RPMI7951 (cell line): ENCODE results near the gene HMOX2. TPM values are rescaled to one million over a fixed set of nuclear protein-coding genes. Genes with fewer than 3 reads are reported as not detected.

ENCODE experiments used
- DNase-seq: peaks from one replicate; pipeline ENCODE4 v3.0.0-alpha.2; 2012; ENCODE audit warnings: low read depth
- total RNA-seq: library from RNA; depleted of rRNA; stranded (reverse); fragments of >200 nt; shearing (Covaris generic); gene quantifications from 2 replicates; pipeline ENCODE4 v1.2.3, GENCODE V29; 2014

The HMOX2 gene
- total RNA-seq, 1 experiment from 2014 or later: 44.8 TPM

DNA sequence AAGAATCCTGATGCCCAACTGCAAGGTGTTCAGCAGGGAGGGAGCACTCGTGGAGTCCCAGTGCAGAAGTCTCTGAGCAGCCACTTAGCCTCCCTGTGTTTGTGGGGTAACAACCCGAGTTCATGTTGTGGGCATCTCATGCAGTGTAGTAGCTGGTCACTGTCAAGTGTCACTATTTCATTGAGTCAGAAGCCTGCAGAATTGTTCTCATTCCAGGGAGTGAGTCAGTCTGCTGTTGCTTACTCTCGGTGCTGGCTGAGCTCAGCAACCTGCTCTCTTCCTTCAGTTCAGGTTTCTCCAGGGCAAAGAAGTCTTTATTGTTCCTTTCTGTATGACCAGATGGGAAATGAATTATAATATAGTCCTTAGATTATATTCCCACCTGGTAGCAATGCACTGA lies 24.1 kb downstream of the HMOX2 start:
- peak; percentile 59 for DNase-seq

DNA sequence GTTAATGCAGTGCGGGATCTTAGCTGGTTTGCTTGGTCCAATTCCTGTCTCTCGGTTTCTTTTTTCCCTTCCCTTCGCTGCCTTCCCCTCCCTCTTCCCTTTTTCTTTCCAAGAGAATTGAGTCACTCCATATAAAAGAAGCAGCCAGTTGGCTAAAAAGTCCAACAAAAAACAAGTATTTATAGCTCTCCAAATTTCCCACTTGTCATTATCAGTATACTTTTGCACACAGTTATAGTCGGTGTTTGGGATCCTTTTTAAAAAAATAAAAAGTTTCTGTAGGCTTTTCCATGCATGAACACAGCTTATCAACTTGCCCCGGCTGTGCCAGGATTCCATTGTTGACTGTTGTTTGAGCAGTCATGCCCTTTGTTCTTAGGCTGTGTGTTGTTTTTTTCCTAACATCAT lies 24.9 kb downstream of the HMOX2 start:
- DNase-seq: no peak

DNA sequence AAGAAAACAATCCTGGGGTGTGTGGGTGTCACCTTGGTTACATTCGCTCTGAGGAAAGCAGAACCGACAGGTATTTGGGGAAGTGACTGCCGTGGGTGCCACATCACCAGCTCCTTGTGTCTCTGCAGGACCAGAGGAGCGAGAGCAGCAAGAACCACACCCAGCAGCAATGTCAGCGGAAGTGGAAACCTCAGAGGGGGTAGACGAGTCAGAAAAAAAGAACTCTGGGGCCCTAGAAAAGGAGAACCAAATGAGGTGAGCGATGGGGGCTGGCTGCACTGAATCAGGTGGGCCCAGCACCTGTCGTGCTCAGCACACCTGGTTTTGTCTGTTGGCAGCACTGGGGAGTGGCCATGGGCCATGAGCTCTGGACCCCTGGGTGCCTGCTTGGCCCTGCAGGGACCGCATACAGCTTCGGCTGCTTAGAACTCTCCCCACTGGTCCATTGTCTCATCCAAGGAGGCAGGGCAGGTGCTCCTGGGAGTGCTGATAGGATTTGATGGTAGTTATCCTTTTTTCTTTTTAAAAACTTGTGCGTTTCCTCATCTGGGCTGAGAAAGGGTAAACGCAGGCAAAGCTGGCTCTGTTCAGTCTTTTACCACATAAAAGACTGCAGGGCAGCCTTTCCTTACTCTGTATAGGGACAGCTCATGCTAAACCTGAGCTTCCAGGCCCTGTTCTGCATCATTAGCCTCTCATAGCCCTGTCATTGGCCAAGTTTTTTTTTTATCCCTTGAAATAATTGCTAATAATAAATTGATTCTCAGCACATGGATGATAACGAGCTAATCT lies 29.4 kb downstream of the HMOX2 start:
- no peak for DNase-seq

- DNase-seq: peak; percentile 63
These were observed 30.3 kb downstream of the HMOX2 start for GRCh38 chr16:4506450-4506849.

DNA sequence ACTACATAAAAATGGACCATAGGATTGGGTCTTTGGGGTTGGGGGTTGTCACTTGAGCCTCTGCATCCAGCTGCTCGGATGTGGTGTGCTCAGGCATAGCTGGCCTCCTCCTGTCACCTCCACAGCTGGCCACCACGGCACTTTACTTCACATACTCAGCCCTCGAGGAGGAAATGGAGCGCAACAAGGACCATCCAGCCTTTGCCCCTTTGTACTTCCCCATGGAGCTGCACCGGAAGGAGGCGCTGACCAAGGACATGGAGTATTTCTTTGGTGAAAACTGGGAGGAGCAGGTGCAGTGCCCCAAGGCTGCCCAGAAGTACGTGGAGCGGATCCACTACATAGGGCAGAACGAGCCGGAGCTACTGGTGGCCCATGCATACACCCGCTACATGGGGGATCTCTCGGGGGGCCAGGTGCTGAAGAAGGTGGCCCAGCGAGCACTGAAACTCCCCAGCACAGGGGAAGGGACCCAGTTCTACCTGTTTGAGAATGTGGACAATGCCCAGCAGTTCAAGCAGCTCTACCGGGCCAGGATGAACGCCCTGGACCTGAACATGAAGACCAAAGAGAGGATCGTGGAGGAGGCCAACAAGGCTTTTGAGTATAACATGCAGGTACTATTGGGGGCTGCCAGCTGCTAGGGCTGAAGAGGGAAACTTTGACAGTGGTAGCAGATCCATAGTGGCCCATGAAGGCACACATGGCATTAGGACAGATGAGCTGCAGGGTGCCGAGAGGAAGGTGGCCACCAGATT lies 31.6 kb downstream of the HMOX2 start:
- no peak for DNase-seq

DNA sequence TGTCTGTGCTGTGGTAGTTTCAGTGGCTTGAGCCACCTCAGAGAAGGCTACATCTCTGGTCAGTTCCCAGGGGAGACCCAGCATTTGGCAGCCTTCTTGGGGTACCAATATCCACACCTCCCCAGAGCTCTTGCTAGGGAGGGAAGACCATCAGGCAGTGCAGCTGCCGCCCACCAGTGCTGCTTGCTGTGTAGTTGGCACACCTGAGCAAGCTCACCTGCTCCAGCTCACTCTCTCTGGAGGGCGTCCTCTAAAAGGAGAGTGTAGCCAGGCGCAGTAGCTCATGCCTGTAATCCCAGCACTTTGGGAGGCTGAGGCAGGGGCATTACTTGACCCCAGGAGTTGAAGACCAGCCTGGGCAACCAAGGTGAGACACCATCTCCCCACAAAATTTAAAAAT lies 32.6 kb downstream of the HMOX2 start:
- no peak for DNase-seq

DNA sequence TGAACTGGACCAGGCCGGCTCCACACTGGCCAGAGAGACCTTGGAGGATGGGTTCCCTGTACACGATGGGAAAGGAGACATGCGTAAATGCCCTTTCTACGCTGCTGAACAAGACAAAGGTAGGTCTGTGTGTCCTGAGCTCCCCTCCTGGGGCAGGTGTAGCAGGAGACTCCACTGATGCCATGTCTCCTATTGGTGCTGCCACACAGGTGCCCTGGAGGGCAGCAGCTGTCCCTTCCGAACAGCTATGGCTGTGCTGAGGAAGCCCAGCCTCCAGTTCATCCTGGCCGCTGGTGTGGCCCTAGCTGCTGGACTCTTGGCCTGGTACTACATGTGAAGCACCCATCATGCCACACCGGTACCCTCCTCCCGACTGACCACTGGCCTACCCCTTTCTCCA lies 33.2 kb downstream of the HMOX2 start:
- no peak for DNase-seq

GRCh38 chr16:4510131-4510530 lies 33.9 kb downstream of the HMOX2 start:
- DNase-seq: no peak

GRCh38 chr16:4510747-4511426 lies 34.7 kb downstream of the HMOX2 start:
- no peak for DNase-seq

GRCh38 chr16:4511441-4512082 lies 35.4 kb downstream of the HMOX2 start:
- peak; percentile 17 for DNase-seq

DNA sequence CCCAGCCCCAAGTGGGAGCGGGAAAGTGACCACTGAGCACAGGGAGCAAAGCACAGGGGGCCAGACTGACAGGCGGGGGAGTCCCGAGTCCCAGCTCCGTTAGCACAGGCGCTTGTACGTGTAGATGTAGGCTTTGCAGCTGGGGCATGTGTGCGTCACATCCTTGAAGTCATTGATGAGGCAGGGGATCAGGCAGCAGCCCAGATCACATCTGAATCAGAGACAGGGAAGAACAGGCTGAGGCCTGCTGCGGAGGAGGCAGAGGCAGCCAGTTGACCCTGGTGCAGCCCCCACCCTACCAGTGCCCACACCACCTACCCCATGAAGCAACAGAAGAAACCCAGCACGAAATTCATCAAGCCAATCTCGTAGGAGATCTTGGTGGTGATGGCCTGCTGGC lies 36.3 kb downstream of the HMOX2 start:
- no peak for DNase-seq

GRCh38 chr16:4513086-4513860 lies 37.1 kb downstream of the HMOX2 start:
- no peak for DNase-seq

DNA sequence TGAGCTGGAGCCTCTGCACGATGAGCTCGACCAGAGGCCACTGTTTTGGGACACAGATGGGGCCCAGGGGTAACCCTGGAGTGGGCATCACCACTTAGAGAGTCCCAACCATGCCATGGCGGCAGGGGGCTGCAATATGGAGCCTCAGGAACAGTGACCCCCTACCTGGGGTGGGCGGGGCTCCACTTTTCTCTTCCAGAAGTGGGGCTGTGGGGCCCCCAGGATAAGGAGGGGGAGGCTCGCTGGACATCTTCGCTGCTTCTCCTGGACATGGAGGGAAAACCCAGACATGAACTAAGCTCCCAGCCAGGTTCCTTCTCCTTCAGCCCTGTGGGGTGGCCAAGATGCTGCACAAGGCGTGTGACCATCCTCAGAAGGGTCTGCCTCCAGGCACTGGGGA lies 37.7 kb downstream of the HMOX2 start:
- DNase-seq: no peak

DNA sequence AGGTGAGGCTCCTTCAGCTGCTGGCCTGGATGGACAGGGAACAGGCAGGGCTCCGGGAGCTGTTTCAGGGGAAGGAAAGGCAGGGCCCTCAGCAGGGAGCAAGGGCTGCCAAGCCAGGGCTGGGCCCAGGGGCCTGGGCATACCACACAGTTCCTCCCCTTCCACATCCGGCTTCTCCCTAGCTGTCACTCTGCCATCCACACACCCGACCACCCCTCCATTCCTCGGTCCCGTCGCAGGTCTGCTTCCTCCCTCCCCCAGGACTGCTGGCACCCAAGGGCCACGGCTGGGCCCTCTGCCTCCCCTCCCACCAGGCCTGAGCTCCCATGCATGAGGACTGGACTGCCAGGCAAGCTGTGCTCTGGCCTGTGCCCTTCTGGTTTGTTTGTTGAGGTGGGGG lies 38.4 kb downstream of the HMOX2 start:
- no peak for DNase-seq

- DNase-seq: no peak
These were observed 39.5 kb downstream of the HMOX2 start for GRCh38 chr16:4515611-4516233.

- peak; percentile 9 for DNase-seq
These were observed 41.8 kb downstream of the HMOX2 start for GRCh38 chr16:4517812-4518680.

DNA sequence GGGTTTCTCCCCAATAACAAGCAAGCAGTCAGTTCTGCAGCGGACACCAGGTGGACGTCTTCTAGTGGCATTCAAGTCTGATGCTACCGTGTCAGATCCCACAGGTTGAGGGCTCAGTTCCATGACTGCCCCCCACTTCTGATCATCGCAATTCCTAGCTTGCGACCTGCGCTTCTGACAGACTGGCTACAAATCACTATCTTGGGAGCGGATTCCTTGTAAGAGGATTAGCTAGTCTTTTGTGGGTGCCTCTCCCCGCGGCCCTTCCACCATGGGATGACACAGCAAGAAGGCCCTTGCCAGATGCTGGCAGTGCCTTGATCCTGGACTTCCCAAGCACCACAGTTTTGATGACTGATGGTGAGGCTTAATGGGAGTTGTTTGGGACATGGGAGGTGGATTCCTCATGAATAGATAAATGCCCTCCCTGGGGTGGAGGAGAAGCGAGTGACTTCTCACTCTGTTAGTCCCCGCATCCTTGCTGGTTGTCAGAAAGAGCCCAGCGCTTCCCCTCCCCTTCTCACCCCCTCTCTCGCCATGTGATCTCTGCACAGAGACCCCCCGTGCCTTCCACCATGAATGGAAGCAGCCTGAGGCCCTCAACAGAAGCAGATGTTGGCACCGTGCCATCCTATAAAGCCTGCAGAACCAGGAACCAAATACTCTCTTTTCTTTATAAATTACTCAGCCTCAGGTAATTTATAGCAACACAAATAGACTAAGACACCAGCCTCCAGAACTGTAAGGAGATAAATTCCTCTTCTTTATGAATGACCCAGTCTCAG lies 43.3 kb downstream of the HMOX2 start:
- no peak for DNase-seq

GRCh38 chr16:4520913-4521312 lies 44.7 kb downstream of the HMOX2 start:
- DNase-seq: no peak

- DNase-seq: no peak
These were observed 45.9 kb downstream of the HMOX2 start for GRCh38 chr16:4522051-4522581.
